Measurements from ENCODE around the gene APOM.

The APOM gene

DNA sequence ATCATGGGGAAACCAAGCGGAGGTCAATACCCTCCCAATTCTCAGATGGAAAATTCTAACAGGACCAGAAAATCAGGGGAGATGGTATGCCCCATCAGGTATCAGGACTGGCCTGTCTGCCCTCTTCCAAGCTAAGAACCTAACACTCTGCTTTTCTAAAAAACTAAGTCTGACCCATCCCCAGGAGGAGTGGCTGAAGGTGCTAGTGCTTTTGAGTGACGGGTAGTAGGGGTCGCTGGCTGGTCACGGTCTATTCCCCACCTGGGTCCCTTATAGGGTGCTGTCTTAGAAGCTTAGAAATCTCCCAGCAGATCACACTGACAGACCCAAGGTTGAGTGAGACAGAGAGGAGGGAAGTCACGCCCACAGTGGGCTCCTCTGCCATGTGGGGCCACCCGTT is 37.8 kb downstream of the APOM start:
- TF ChIP-seq, protein P1, sequence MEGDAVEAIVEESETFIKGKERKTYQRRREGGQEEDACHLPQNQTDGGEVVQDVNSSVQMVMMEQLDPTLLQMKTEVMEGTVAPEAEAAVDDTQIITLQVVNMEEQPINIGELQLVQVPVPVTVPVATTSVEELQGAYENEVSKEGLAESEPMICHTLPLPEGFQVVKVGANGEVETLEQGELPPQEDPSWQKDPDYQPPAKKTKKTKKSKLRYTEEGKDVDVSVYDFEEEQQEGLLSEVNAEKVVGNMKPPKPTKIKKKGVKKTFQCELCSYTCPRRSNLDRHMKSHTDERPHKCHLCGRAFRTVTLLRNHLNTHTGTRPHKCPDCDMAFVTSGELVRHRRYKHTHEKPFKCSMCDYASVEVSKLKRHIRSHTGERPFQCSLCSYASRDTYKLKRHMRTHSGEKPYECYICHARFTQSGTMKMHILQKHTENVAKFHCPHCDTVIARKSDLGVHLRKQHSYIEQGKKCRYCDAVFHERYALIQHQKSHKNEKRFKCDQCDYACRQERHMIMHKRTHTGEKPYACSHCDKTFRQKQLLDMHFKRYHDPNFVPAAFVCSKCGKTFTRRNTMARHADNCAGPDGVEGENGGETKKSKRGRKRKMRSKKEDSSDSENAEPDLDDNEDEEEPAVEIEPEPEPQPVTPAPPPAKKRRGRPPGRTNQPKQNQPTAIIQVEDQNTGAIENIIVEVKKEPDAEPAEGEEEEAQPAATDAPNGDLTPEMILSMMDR (IDR thresholded peaks at IDR 0.05): no peak
- Histone ChIP-seq H3K9me3 (no peaks in the 10 kb centered on the region), H3K36me3 (peaks cover 83% of the 10 kb centered on the region), H3K4me1 (ENCODE audit: control insufficient read depth in 1 of 2, insufficient read depth in 1 of 2, low read depth in 1 of 2, low read length in 1 of 2) (no peaks in the 10 kb centered on the region), H3K4me3 (ENCODE audit: low read depth in 1 of 2, low read length in 1 of 2) (no peak overlapping the region), H3K27ac (no peak overlapping the region), H3K27me3 (no peaks in the 10 kb centered on the region)

DNA sequence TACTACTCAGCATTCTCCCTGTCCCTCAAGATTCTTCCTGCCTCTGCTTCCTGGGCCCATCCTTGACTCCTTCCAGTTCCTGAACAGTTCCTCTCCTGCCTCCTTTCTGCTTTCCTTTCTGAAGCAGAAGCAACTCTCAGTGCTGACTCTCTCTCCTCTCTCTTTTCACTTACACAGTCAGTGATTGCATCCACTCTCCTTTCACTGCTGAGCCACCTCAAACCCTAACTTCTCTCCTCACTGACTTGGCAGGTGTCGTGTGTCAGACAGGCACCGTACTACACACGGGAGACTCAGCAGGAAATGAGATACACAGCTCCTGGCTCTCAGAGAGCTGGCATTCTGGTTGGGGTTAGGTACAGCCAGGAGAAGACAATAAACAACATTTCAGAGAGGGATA is 41.9 kb downstream of the APOM start:
- TF ChIP-seq, protein P1 (IDR thresholded peaks at IDR 0.05): no peak
- peaks cover 72% of the 10 kb centered on the region for H3K36me3 ChIP-seq
- no peaks in the 10 kb centered on the region for H3K27me3 ChIP-seq
- no peak overlapping the region for H3K4me3 ChIP-seq (ENCODE audit: low read depth in 1 of 2, low read length in 1 of 2)
- H3K4me1 ChIP-seq (ENCODE audit: control insufficient read depth in 1 of 2, insufficient read depth in 1 of 2, low read depth in 1 of 2, low read length in 1 of 2): peaks cover 16 to 18% of the 10 kb centered on the region in 2 experiments
- H3K9me3 ChIP-seq: no peaks in the 10 kb centered on the region
- H3K27ac ChIP-seq: peak overlapping the region; percentile 51

DNA sequence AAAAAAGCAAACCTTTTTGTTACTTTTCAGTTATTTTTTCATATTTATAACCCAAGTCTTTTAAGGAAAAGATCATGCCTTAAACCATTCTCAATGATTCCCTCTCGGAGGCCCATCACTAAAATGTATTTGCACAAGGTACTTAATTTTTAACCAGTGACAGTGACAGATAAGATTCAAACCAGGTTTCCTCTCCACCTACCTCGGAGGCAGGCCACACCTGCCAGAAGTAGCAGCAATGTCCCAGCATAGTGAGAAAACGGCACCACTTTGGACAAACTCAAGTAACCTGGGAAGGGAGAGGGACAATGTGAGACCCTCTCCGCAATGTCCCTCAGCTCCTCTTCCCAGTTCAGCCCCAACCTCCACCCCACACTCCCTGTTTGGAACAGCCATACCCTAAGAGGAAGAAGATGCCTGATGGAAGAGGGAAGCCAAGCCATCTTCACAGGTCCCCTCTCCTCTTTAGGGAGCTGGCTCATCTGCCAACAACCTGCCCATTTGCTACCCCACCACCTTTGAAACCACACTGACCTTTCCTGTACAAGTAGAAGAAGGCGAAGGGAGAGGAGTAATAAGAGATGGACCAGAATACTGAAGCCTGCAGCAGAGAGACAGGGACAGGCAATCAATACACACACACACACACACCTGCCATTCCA is 45.2 kb downstream of the APOM start:
- TF ChIP-seq, protein P1 (IDR thresholded peaks at IDR 0.05): no peak
- Histone ChIP-seq H3K27ac (peak overlapping the region; percentile 99), H3K36me3 (peaks cover 39% of the 10 kb centered on the region), H3K4me1 (ENCODE audit: control insufficient read depth in 1 of 2, insufficient read depth in 1 of 2, low read depth in 1 of 2, low read length in 1 of 2) (peaks cover 25% of the 10 kb centered on the region in 2 experiments), H3K27me3 (no peaks in the 10 kb centered on the region), H3K4me3 (ENCODE audit: low read depth in 1 of 2, low read length in 1 of 2) (no peak overlapping the region), H3K9me3 (no peaks in the 10 kb centered on the region)

DNA sequence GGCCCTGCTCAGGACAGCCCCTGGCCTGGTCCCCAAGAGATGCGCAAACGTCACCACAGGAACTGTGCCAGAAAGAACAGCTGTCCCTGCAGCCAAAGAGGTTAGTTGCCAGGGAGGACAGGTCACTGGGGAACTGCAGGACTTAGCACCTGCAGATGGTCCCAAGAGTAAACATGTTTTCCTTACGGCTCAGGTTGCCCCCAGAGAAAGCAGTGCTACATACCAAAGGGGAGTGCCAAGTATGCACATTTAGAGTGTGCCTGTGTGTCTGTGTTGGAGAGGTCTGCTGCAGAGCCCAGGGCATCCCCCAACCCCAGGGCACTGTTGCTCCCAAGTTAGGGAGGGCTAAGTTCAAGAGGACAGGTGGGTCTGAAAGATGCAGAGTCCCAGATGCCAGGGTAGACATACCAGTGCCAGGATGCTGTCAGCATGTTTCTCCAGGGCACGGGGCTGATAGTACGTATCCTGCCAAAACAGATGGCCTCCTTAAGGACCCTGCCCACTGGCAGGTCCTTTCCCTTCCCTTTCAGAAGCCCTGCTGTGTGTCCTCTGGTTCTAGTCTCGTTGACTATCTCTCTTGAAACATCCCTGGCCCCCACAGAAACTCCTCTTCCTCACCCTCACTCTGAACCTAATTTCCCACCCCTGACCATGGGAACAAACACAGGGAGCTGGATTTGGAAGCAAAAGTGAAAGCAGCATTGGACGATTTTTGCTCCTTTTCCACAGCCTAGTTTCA is 46.1 kb downstream of the APOM start:
- Histone ChIP-seq H3K9me3 (no peaks in the 10 kb centered on the region), H3K4me3 (ENCODE audit: low read depth in 1 of 2, low read length in 1 of 2) (peak overlapping the region; percentile 78 to 93), H3K27me3 (no peaks in the 10 kb centered on the region), H3K4me1 (ENCODE audit: control insufficient read depth in 1 of 2, insufficient read depth in 1 of 2, low read depth in 1 of 2, low read length in 1 of 2) (peaks cover 25% of the 10 kb centered on the region in 2 experiments), H3K36me3 (peaks cover 31% of the 10 kb centered on the region), H3K27ac (peak overlapping the region; percentile 99)
- TF ChIP-seq, protein P1 (IDR thresholded peaks at IDR 0.05): no peak

DNA sequence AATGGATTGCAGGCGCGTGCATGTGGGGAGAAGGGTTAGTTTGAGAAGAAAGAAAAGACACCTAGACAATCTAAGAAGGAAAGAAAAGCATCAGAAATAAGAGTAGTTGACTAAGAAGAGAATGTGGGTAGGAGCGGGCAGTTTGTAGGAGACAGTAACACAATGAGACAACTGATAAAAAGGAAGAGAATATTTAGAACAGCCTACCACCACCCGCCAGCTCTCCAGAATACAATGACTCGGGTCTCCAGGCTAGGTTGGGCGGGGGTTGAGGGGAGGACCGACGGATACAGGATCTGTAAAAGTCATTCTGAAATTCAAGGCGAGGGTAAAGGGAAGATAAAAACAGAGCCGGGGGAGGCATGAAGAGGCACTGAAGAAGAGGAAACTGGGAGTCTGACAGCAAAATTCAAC is 46.7 kb downstream of the APOM start:
- Histone ChIP-seq H3K36me3 (peaks cover 30% of the 10 kb centered on the region), H3K4me1 (ENCODE audit: control insufficient read depth in 1 of 2, insufficient read depth in 1 of 2, low read depth in 1 of 2, low read length in 1 of 2) (peaks cover 25% of the 10 kb centered on the region in 2 experiments), H3K4me3 (ENCODE audit: low read depth in 1 of 2, low read length in 1 of 2) (peak overlapping the region; percentile 78 to 93), H3K9me3 (no peaks in the 10 kb centered on the region), H3K27ac (peak overlapping the region; percentile 99), H3K27me3 (no peaks in the 10 kb centered on the region)
- TF ChIP-seq, protein P1 (IDR thresholded peaks at IDR 0.05): no peak
